Fibroblast of lung (primary cell): Measurements from ENCODE around the gene PLEKHM1.

Experiments
- EZH2 ChIP-seq: IDR thresholded peaks from 2 replicates; pipeline ENCODE4 v1.5.1; 2012; ENCODE audit warnings: low read length, control low read depth, mild to moderate bottlenecking; ENCODE audit errors: missing control alignments
- TF ChIP-seq, protein P1 (sequence below), 2 donors: IDR thresholded peaks in 1 of 2; conservative IDR thresholded peaks in 1 of 2; 1 replicate in 1 of 2; 2 replicates in 1 of 2; pipeline ENCODE4 v1.5.1; 2011 to 2012; ENCODE audit warnings: low read length in 2 of 2, control low read depth in 1 of 2, inconsistent platforms in 1 of 2, low read depth in 1 of 2, mild to moderate bottlenecking in 1 of 2

DNA sequence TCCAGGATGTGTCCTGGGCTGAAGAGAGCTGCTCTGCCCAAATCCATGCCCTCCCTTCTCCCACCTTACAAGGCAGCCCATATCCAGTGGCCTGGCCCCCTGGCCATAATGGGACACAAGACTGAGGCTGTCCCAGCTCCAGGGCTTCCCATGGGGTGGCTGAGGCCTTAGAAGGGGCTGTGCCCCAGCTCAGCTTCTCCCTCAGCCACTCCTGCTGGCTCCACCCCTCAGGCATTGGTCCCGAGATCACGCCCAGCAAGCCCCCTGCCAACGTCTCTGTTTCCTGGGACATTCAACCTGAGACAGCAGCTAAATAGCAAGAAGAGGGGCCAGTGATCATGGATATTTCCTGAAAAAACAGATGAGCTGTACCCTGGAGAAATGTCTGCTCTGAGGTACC lies 101.2 kb downstream of the PLEKHM1 start:
- TF ChIP-seq, protein P1, sequence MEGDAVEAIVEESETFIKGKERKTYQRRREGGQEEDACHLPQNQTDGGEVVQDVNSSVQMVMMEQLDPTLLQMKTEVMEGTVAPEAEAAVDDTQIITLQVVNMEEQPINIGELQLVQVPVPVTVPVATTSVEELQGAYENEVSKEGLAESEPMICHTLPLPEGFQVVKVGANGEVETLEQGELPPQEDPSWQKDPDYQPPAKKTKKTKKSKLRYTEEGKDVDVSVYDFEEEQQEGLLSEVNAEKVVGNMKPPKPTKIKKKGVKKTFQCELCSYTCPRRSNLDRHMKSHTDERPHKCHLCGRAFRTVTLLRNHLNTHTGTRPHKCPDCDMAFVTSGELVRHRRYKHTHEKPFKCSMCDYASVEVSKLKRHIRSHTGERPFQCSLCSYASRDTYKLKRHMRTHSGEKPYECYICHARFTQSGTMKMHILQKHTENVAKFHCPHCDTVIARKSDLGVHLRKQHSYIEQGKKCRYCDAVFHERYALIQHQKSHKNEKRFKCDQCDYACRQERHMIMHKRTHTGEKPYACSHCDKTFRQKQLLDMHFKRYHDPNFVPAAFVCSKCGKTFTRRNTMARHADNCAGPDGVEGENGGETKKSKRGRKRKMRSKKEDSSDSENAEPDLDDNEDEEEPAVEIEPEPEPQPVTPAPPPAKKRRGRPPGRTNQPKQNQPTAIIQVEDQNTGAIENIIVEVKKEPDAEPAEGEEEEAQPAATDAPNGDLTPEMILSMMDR (conservative IDR thresholded peaks at IDR 0.05 in 1 of 2, IDR thresholded peaks at IDR 0.05 in 1 of 2; ENCODE audit: low read depth in 1 of 2, low read length in 2 of 2): no peak
- no peak for TF ChIP-seq EZH2
